HG03095 (cell line): Measurements from ENCODE around the gene ECSIT.

Experiments
- ATAC-seq: cut with Tn5 transposase; IDR thresholded peaks from one replicate; pipeline ENCODE4 v1.9.1; 2021; ENCODE audit warnings: moderate library complexity; ENCODE audit not compliant: unreplicated experiment

ECSIT gene

GRCh38 chr19:11504502-11505031 lies 24.4 kb downstream of the ECSIT start:
- ATAC-seq: no peak

GRCh38 chr19:11499890-11500420 lies 29.0 kb downstream of the ECSIT start:
- ATAC-seq: no peak

- no peak for ATAC-seq
Measured at GRCh38 chr19:11499220-11499726, 29.7 kb downstream of the ECSIT start.

GRCh38 chr19:11496391-11497163 lies 32.4 kb downstream of the ECSIT start:
- ATAC-seq: no peak

GRCh38 chr19:11495885-11496284 lies 33.0 kb downstream of the ECSIT start:
- ATAC-seq: no peak

- ATAC-seq: no peak
Measured at GRCh38 chr19:11495481-11495880, 33.5 kb downstream of the ECSIT start.

GRCh38 chr19:11494634-11495285 lies 34.2 kb downstream of the ECSIT start:
- ATAC-seq: no peak

- ATAC-seq: no peak
Measured at GRCh38 chr19:11489378-11489777, 39.6 kb downstream of the ECSIT start.

- no peak for ATAC-seq
Measured at GRCh38 chr19:11486661-11487503, 42.1 kb downstream of the ECSIT start.

- ATAC-seq: no peak
Measured at GRCh38 chr19:11485245-11485837, 43.6 kb downstream of the ECSIT start.

GRCh38 chr19:11483366-11484111 lies 45.4 kb downstream of the ECSIT start:
- ATAC-seq: no peak

GRCh38 chr19:11482384-11483050 lies 46.4 kb downstream of the ECSIT start:
- ATAC-seq: peak; percentile 47

GRCh38 chr19:11481534-11482383 lies 47.2 kb downstream of the ECSIT start:
- peak; percentile 53 for ATAC-seq

- ATAC-seq: no peak
Measured at GRCh38 chr19:11480715-11481533, 48.0 kb downstream of the ECSIT start, which contains the start of gene ELAVL3. Gene ELAVL3, minus strand, starts transcription at chr19:11481046. Its CDS starts 438 bp downstream, at chr19:11480608.

GRCh38 chr19:11479898-11480714 lies 48.8 kb downstream of the ECSIT start:
- ATAC-seq: no peak

GRCh38 chr19:11479090-11479897 lies 49.6 kb downstream of the ECSIT start:
- ATAC-seq: no peak
